Mucosa of gallbladder (tissue), 1 donor: ENCODE measurements around the gene NSMF. TPM values are rescaled to one million over a fixed set of nuclear protein-coding genes. Genes with fewer than 3 reads are reported as not detected.
"Not testable (repeated sequence)": the region's sequence is repeated elsewhere in the genome, so short reads cannot be mapped to it uniquely, and the experiment has no call there.

Experiments used
- DNase-seq: peaks from one replicate; pipeline ENCODE4 v3.0.0-alpha.2; 2020; ENCODE audit warnings: low spot score
- total RNA-seq: library from RNA; stranded (reverse); gene quantifications from one replicate; pipeline ENCODE4 v1.2.1, GENCODE V29; 2021
- donor health status: DM: no; HTN: no; CAD: no.

The NSMF gene
- total RNA-seq, 1 donor from 2014 or later = 69.6 TPM

- no peak for DNase-seq
Observed at GRCh38 chr9:137477778-137478612, 18.9 kb upstream of the NSMF start.

- DNase-seq = no peak
Observed at GRCh38 chr9:137476856-137477255, 17.7 kb upstream of the NSMF start.

- DNase-seq = no peak
Observed at GRCh38 chr9:137475666-137476065, 16.5 kb upstream of the NSMF start.

GRCh38 chr9:137474271-137474670 lies 15.1 kb upstream of the NSMF start:
- DNase-seq = no peak

- DNase-seq = no peak
Observed at GRCh38 chr9:137470785-137471184, 11.7 kb upstream of the NSMF start.

GRCh38 chr9:137467896-137468295 lies 8.8 kb upstream of the NSMF start:
- DNase-seq = no peak

- DNase-seq = no peak
Observed at GRCh38 chr9:137467161-137467581, 8.0 kb upstream of the NSMF start.

- DNase-seq = not testable (repeated sequence)
Observed at GRCh38 chr9:137466389-137467085, 7.4 kb upstream of the NSMF start.

GRCh38 chr9:137465720-137466388 lies 6.7 kb upstream of the NSMF start:
- no peak for DNase-seq

GRCh38 chr9:137465000-137465719 lies 6.0 kb upstream of the NSMF start:
- no peak for DNase-seq

- DNase-seq = no peak
Observed at GRCh38 chr9:137464291-137464999, 5.3 kb upstream of the NSMF start.

- DNase-seq = no peak
Observed at GRCh38 chr9:137463931-137464290, 4.8 kb upstream of the NSMF start.

- DNase-seq = no peak
Observed at GRCh38 chr9:137462986-137463930, 4.1 kb upstream of the NSMF start.

GRCh38 chr9:137462396-137462985 lies 3.4 kb upstream of the NSMF start:
- DNase-seq = no peak

GRCh38 chr9:137461663-137462395 lies 2.7 kb upstream of the NSMF start:
- DNase-seq = no peak

- DNase-seq = no peak
Observed at GRCh38 chr9:137461316-137461662, 2.2 kb upstream of the NSMF start.

- DNase-seq = no peak
Observed at GRCh38 chr9:137460363-137461315, 1.5 kb upstream of the NSMF start.
